Vein endothelial cell (primary cell): ENCODE data around the gene RHBDL1. TPM values are rescaled to one million over a fixed set of nuclear protein-coding genes. Genes with fewer than 3 reads are reported as not detected.

Experiments
- total RNA-seq: library from RNA; depleted of rRNA; stranded (reverse); fragments of >200 nt; gene quantifications from 2 replicates; pipeline ENCODE4 v1.2.3, GENCODE V29; 2012

Gene RHBDL1
- total RNA-seq = 0.38 and 0.65 TPM in 2 replicates

GRCh38 chr16:674968-675883 is at the start of gene RHBDL1:
RHBDL1 (plus strand) TSS chr16:675671; CDS start chr16:675791, 120 bp downstream.

DNA sequence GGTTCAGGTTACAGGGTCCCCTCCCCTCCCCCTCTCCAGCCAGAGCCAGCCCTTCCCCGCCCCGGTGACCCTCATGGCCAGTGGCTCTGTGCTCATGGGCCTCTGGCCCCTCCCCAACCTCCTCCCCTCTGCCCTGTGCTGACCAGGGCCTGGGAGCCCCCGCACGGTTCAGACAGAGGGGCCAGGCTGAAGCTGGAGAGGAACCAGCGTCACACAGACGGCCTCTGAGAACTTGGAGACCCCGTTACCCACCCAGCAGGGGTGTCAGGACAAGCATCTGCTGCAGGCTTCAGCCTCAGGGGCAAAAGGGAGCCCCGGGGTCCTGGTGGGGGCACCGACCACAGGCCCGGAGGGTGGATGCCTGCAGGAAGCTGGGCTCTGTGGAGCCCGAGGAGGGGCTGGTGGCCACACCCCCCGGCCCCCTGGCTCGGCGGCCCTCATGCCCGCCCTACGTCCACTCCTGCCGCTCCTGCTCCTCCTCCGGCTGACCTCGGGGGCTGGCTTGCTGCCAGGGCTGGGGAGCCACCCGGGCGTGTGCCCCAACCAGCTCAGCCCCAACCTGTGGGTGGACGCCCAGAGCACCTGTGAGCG is 44.6 kb upstream of the RHBDL1 start, which contains the start of gene WFIKKN1:
Gene WFIKKN1 (plus strand): TSS at position 171 of the 591 bp plus-strand sequence. CDS start 269 bp downstream, at position 440.

GRCh38 chr16:636206-637080 is 39.0 kb upstream of the RHBDL1 start, which contains the start of gene METTL26:
METTL26 (minus strand) TSS chr16:636305; CDS start chr16:636290, 15 bp downstream.

DNA sequence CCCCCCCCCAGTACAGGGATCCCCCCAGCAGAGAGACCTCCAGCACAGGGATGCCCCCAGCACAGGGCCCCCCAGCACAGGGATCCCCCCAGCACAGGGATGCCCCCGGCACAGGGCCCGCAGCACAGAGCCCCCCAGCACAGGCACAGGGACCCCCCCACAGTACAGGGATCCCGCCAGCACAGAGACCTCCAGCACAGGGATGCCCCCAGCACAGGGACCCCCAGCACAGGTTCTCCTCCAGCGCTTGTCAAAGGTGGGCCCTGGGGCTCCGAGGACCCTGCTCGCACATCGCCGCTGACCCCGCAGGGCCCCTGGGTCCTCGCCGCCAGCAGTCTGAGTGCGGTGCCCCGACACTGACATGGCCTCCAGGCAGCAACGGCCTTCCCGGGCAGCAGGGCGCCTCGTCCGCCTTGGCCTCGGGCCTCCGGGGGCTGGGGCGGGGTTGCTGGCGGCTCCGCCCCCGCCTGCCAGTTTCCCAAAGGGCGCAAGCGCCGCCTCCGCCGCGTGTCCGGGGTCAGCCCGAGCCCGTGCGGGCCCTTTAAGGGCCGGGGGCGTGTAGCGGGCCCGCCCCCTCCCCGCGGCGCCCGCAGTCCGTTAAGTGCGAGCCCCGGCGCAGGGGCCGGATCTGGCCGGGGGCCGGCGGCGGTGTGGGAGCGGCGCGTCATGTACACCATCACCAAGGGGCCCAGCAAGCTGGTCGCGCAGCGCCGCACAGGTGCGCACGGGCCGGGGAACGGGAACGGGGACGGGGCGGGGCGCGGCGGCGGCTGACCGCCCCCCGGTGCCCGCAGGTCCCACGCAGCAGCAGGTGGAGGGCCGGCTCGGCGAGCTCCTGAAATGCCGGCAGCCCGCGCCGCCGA is 33.9 kb upstream of the RHBDL1 start, which contains the start of gene MCRIP2:
Gene MCRIP2 (plus strand): TSS at position 503 of the 863 bp plus-strand sequence. CDS start 164 bp downstream, at position 667.

DNA sequence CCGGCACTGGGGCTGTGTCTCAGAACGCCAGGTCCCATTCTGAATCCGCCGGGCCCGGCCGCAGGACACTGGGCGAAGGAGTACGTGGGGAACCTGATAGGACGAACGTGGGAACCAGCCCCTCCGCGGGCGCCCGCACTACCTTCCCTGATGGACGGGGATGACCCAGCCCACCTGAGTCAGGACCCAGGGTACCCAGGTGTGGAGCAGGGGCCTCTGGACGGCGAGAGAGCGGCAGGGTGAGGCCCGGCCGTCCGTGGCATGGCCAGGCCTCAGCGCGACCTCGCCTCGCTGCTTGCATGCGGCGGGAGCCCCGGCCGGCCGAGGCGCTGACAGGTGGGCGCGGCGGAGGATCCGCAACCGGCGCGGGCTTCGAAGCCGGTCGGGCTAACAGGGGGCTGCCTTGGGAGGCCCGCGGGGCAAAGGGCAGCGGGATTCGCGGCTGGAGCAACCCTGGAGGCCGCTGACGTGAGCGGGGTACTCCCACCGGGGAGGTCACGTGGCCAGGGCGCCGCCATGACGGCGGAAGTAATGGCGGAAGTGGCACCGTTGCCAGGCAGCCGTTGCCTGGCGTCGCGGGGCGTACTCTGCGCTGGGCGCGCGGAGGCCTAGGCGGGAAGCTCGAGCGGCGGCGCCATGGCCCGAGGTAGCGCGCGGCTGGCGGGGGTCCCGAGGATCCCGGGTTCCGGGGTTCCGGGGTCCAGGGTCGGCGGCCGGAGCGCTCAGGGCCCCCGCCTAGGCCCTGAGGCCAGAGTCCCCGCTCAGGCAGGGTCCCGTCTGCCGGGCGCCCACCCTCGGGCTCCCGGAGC is 26.5 kb upstream of the RHBDL1 start, which contains the start of gene WDR90:
Gene WDR90 (plus strand): TSS at position 585 of the 809 bp plus-strand sequence. CDS start 52 bp downstream, at position 637.

DNA sequence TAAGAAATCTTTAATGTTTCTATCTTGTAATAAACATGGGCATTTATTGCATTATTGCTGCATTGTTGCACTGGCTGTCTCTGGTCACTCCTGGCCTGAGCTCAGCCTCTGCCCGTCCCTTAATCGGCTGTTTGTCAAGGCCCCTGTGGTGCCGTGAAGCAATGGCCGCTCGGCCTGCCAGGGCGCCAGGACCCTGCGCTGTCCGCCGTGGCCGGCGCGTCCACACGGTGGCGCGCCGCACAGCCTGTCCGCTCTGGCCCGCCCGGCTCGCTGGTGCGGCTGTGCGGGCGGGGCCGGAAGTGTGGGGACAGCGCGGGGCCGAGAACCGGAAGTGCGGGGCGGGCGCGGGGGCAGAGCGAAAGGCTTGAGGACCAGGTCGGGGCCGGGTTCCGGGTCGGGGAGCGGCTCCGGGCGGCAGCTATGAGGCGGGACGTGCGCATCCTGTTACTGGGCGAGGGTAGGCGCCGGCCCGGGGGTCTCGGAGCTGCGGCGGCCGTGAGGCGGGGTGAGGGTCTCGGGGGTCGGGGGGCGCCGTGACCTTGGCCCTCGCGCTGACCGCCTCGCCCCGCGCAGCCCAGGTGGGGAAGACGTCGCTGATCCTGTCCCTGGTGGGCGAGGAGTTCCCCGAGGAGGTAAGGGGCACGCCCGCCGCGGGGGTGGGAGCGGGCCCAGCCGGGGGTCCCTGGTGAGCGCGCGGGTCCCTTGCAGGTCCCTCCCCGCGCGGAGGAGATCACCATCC is 7.5 kb upstream of the RHBDL1 start, which contains the start of gene RHOT2:
Gene RHOT2 (plus strand): TSS at position 353 of the 739 bp plus-strand sequence. CDS start 68 bp downstream, at position 421.

GRCh38 chr16:679814-680624 is 4.5 kb downstream of the RHBDL1 start, which contains the start of gene STUB1:
STUB1 (plus strand) TSS chr16:680410; CDS start chr16:680526, 116 bp downstream.

DNA sequence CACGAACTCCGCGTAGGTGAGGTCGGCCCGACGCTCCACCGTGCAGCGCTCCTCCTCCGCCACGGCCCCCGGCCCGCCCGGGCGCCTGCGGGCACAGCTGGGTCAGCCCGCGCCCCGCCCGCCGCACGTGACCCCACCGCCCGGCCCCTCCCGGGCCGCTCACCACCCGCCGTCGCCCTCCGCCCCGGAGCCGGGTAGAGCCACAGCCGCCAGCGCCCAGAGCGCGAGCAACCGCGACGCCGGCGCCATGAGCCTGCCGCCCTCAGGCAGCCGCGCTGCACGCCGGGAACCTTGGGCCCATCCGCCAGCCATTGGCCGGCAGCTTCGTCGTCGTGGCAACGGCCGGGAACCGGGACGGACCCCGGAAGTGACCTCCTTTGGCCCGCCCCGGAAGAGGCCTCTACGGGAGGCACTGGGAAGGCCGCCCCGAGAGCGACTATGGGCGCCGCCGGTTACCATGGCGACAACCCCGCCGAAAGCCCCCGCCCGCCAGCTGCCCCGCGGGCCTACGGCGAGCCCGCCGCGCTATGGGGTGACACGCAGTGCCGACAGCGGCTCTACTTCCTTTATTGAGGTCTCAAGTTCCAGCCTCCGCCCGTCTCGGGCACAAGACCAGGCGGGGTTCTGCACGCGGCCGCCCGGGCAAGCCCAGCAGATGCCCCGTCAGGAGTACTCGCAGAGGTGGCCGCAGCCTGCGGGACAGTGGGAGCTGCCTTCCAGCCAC is 8.8 kb downstream of the RHBDL1 start, which contains the start of gene JMJD8:
Gene JMJD8 (minus strand): TSS at position 264 of the 724 bp plus-strand sequence. CDS start 15 bp downstream, at position 249.

DNA sequence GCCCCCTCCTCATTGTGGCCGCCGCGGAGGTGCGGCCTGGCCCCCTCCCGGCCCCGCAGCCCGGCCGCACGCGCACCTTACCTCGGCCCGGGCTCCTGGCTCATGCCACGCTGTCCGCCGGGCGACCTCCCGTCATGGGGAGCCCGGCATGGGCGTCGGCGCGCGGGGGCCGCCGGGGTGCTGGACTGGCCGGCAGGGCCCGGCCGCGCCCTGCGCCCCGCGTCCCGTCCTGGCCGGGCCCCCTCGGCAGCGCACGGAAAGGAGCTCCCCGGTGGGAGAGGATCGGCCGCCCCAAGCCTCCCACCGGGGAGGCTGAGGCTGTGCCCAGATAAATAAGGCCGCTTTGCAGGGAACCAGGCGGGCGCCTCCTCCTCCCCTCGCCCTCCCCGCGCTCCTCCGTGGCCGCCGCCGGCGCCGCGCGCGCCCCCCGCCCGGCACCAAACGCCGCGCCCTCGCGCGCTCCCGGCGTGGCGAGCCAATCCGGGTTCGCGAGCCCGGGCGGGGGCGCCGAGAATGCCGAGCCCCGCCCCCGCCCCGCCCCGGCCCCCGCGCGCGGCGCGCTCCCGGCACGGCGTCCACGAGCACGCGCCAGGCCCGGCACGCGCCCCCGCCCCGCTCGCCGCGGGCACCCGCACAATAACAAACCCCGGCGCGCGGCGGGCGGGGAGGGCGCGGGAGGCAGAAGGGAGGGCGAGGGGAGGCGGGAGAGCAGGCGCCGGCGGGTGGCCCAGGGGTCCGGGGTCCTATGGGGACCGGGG is 30.1 kb downstream of the RHBDL1 start, which contains the start of gene FBXL16:
Gene FBXL16 (minus strand): TSS at position 371 of the 758 bp plus-strand sequence. CDS start 8,396 bp downstream, outside the sequence.

GRCh38 chr16:714558-715476 is 39.3 kb downstream of the RHBDL1 start, which contains the start of gene METRN:
METRN (plus strand) TSS chr16:715118; CDS start chr16:715290, 172 bp downstream.

GRCh38 chr16:720990-721764 is 45.7 kb downstream of the RHBDL1 start, which contains the start of gene ANTKMT:
ANTKMT (plus strand) TSS chr16:721146; CDS start chr16:721275, 129 bp downstream.

DNA sequence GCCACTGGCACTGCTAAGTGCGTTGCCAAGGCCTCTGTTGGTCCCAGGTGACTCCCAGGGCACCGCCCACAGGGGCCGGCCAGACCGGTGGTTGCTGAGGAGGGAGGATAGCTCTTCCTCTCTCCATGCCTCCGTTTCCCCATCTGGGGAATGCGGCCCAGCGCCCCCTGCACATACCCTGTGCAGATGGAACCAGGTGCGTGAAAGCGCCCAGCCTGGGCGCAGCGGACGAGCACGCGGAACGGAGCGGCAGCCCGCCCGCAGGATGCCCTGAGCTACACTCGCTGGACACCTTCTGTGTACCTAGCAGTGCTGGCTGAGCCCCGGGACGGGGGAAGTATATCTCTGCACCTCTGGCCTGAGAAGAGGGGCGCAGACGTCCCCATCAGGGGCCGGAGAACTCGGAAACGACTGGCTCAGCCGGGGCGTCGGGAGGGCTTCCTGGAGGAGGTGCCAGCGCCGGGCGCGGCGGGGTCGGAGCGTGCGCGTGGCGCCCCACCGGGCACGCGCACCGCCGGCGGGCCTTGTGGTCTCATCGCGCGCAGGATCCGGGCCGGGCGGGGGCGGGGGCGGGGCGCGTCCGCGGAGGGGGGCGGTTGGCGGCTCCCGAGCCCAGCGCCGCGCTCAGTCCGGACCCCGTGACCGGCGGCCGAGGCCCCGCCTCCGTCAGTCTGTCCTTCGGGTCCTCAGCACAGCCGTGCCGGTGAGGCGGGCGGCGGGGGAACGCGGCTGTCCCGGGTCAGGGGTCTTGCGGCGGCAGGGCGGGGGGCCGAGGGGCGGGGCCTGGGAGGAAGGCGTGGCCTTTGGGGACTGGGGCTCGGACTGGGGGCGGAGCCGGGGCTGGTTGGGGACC is 51.2 kb downstream of the RHBDL1 start, which contains the start of the genes CCDC78 and HAGHL:
Gene CCDC78 (minus strand): TSS at position 6 of the 853 bp plus-strand sequence. CDS start 76 bp downstream, outside the sequence.
Gene HAGHL (plus strand): TSS at position 669 of the 853 bp plus-strand sequence. CDS start 404 bp downstream, outside the sequence.

